Muscle layer of duodenum (tissue), 2 donors: ENCODE measurements around the gene BTNL3.
A peak's percentile ranks its signal among the peaks of the same experiment; 100 is the strongest.

Experiments
- H3K27ac ChIP-seq: one replicate; pipeline ENCODE4 v1.7.0; 2013; ENCODE audit warnings: mild to moderate bottlenecking, low read length
- H3K27me3 ChIP-seq: one replicate; pipeline ENCODE4 v1.7.0; 2013; ENCODE audit warnings: low read depth, mild to moderate bottlenecking, control low read depth, low read length
- H3K36me3 ChIP-seq, 2 donors: one replicate each; pipeline ENCODE4 v1.7.0; 2013; ENCODE audit warnings: low read length in 2 of 2, control low read depth in 1 of 2, mild to moderate bottlenecking in 1 of 2; ENCODE audit not compliant: insufficient read depth in 2 of 2, control insufficient read depth in 1 of 2
- H3K4me1 ChIP-seq, 2 donors: one replicate each; pipeline ENCODE4 v1.7.0; 2013; ENCODE audit warnings: low read length in 2 of 2, mild to moderate bottlenecking in 2 of 2, control low read depth in 1 of 2, moderate library complexity in 1 of 2; ENCODE audit not compliant: insufficient read depth in 2 of 2, control insufficient read depth in 1 of 2
- H3K4me3 ChIP-seq, 2 donors: one replicate each; pipeline ENCODE4 v1.7.0; 2013; ENCODE audit warnings: low read length in 2 of 2, low read depth in 1 of 2, mild to moderate bottlenecking in 1 of 2
- H3K9me3 ChIP-seq, 2 donors: one replicate each; pipeline ENCODE4 v1.7.0; 2013; ENCODE audit warnings: low read length in 2 of 2, control low read depth in 1 of 2, mild to moderate bottlenecking in 1 of 2; ENCODE audit not compliant: control insufficient read depth in 1 of 2
- donor health status: healthy.

Gene BTNL3, protein sequence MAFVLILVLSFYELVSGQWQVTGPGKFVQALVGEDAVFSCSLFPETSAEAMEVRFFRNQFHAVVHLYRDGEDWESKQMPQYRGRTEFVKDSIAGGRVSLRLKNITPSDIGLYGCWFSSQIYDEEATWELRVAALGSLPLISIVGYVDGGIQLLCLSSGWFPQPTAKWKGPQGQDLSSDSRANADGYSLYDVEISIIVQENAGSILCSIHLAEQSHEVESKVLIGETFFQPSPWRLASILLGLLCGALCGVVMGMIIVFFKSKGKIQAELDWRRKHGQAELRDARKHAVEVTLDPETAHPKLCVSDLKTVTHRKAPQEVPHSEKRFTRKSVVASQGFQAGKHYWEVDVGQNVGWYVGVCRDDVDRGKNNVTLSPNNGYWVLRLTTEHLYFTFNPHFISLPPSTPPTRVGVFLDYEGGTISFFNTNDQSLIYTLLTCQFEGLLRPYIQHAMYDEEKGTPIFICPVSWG

DNA sequence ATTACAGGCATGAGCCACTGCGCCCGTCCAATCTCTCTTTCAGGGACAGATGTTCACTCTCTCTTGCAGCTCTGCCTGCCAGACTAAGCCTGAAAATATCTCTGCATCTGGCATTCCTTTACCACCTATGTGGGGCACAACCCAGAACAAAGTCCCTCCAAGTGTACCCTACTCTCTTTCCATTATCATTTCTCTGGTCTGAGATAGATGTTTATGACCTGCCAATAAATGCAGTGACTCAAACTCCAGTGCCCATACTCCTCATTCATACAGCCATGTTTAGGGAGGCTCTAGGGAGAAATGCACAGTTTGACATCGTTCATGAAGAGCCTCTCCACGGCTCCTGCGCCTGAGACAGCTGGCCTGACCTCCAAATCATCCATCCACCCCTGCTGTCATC, at the start of gene BTNL3:
Gene BTNL3, plus strand, starts transcription at position 255 of the 400 bp plus-strand sequence. CDS start 183 bp downstream, outside the sequence.
- H3K36me3 ChIP-seq, result no peaks in the 10 kb centered on the region
- no peaks in the 10 kb centered on the region for H3K4me1 ChIP-seq
- peak within 1 kb of the TSS in 1 of 2 donors; percentile 52 for H3K4me3 ChIP-seq
- no peaks in the 10 kb centered on the region for H3K27me3 ChIP-seq
- H3K9me3 ChIP-seq, result no peaks in the 10 kb centered on the region
- H3K27ac ChIP-seq, result peak within 1 kb of the TSS; percentile 78

DNA sequence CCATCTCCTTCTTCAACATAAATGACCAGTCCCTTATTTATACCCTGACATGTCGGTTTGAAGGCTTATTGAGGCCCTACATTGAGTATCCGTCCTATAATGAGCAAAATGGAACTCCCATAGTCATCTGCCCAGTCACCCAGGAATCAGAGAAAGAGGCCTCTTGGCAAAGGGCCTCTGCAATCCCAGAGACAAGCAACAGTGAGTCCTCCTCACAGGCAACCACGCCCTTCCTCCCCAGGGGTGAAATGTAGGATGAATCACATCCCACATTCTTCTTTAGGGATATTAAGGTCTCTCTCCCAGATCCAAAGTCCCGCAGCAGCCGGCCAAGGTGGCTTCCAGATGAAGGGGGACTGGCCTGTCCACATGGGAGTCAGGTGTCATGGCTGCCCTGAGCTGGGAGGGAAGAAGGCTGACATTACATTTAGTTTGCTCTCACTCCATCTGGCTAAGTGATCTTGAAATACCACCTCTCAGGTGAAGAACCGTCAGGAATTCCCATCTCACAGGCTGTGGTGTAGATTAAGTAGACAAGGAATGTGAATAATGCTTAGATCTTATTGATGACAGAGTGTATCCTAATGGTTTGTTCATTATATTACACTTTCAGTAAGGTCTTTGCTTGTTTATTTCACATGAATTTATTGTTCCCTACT, 38.2 kb upstream of the BTNL3 start:
- H3K27me3 ChIP-seq, result no peaks in the 10 kb centered on the region
- no peaks in the 10 kb centered on the region for H3K4me1 ChIP-seq
- no peaks in the 10 kb centered on the region for H3K36me3 ChIP-seq

GRCh38 chr5:180959661-180960060, 29.0 kb upstream of the BTNL3 start:
- Histone ChIP-seq H3K36me3 (no peaks in the 10 kb centered on the region), H3K27me3 (no peaks in the 10 kb centered on the region), H3K4me3 (no peak overlapping the region), H3K4me1 (no peaks in the 10 kb centered on the region), H3K9me3 (no peaks in the 10 kb centered on the region), H3K27ac (no peak overlapping the region)

More for the DNA sequence above, 38.2 kb upstream of the BTNL3 start:
- Histone ChIP-seq H3K4me3 (no peak overlapping the region), H3K9me3 (no peaks in the 10 kb centered on the region), H3K27ac (no peak overlapping the region)

GRCh38 chr5:180960209-180960608, 28.4 kb upstream of the BTNL3 start:
- H3K4me3 ChIP-seq, result no peak overlapping the region
- no peaks in the 10 kb centered on the region for H3K4me1 ChIP-seq
- H3K27ac ChIP-seq, result no peak overlapping the region
- no peaks in the 10 kb centered on the region for H3K27me3 ChIP-seq
- no peaks in the 10 kb centered on the region for H3K9me3 ChIP-seq
- no peaks in the 10 kb centered on the region for H3K36me3 ChIP-seq

DNA sequence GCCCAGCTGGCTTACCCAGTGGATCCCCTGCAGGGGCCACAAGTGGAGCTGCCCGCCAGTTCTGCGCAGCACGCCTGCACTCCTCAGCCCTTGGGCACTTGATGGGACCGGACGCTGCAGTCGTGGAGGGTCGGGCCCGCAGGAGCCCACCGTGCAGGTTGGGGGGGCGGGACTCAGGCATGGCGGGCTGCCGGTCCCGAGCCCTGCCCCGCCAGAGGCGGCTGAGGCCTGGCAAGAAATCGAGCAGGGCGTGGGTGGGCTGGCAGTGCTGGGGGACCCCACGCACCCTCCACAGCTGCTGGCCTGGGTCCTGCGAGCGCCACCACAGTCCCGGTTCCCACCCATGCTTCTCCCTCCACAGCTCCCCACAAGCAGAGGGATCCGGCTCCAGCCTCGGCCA, 19.2 kb upstream of the BTNL3 start:
- H3K36me3 ChIP-seq, result no peaks in the 10 kb centered on the region

DNA sequence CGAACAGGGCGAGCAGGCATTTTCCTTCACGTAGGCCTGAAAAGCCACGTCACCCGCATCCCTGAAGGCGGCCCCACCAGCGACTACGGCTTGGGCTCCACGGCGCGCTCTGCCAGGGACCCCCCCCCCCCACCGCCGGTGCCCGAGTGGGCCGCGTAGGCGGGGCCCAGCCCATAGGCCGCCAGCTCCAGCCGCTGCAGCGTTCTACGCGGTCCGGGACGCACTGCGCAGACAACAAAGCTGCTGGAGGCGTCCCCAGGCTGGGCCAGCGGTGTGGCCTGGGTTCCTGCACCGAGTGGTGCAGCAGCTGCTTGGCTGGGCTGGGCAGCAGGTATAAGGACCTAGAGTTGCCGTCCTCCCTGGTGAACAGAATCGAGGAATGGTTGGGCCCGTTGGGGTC, 18.3 kb upstream of the BTNL3 start:
- Histone ChIP-seq H3K4me3 (no peak overlapping the region), H3K9me3 (peaks cover 0 to 3% of the 10 kb centered on the region in 2 donors), H3K36me3 (no peaks in the 10 kb centered on the region), H3K27ac (no peak overlapping the region), H3K27me3 (no peaks in the 10 kb centered on the region), H3K4me1 (no peaks in the 10 kb centered on the region)

More for the DNA sequence above, 19.2 kb upstream of the BTNL3 start:
- no peak overlapping the region for H3K27ac ChIP-seq
- H3K27me3 ChIP-seq, result no peaks in the 10 kb centered on the region
- no peak overlapping the region for H3K4me3 ChIP-seq
- H3K4me1 ChIP-seq, result no peaks in the 10 kb centered on the region
- H3K9me3 ChIP-seq, result peaks cover 0 to 3% of the 10 kb centered on the region in 2 donors

- Histone ChIP-seq H3K4me3 (no peak overlapping the region), H3K27me3 (no peaks in the 10 kb centered on the region), H3K4me1 (no peaks in the 10 kb centered on the region), H3K36me3 (no peaks in the 10 kb centered on the region), H3K27ac (no peak overlapping the region), H3K9me3 (peaks cover 0 to 3% of the 10 kb centered on the region in 2 donors)
These were observed 17.8 kb upstream of the BTNL3 start for GRCh38 chr5:180970875-180971274.

DNA sequence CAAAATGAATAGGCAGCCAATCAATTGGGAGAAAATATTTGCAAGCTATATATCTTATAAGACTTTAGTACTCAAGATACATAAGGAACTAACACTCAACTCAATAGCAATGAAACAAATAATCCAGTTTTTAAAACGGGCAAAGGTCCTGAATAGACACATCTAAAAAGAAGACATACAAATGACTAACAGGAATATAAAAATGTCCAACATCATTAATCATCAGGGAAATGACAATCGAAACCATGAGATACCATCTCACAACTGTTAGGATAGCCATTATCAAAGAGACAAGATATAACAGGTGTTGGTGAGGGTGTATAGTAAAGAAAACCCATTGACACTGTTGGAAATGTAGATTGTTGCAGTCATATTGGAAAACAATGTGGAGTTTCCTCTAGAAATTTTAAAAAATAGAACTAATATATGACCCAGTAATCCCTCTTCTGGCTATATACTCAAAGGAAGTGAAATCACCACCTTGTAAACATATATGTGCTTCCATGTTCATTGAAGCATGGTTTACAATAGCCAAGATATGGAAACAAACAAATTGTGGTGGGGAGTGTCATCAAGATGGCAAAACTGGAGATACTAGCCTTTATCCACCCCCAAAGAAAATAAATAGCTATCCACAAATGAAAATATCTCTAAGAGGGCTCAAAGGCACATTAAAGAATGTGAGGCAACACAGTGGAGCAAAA, 13.9 kb upstream of the BTNL3 start:
- Histone ChIP-seq H3K27ac (no peak overlapping the region), H3K4me3 (no peak overlapping the region), H3K27me3 (no peaks in the 10 kb centered on the region), H3K9me3 (peaks cover 0 to 3% of the 10 kb centered on the region in 2 donors), H3K4me1 (no peaks in the 10 kb centered on the region), H3K36me3 (no peaks in the 10 kb centered on the region)

DNA sequence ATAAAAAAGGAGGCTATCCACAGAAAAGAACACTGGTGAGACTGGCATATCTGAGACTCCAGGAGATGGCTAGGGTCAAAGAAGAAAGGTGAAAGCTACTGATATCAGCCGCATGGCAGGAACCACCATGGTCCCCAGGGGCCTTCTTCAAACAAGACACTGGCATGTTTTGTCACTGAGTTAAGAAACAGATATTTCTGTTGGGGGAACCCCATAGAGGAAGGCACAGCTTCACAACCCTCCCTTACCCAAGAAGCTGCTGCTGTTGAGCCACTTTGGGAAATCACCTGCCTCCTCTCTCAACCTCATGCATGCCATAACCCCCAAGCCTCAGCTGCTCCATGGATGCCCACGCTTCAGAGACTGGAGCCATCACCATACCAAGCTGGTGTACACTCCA, 13.3 kb upstream of the BTNL3 start:
- no peaks in the 10 kb centered on the region for H3K4me1 ChIP-seq
- no peaks in the 10 kb centered on the region for H3K36me3 ChIP-seq
- peaks cover 0 to 3% of the 10 kb centered on the region in 2 donors for H3K9me3 ChIP-seq
- no peak overlapping the region for H3K27ac ChIP-seq
- no peak overlapping the region for H3K4me3 ChIP-seq
- H3K27me3 ChIP-seq, result no peaks in the 10 kb centered on the region

- no peaks in the 10 kb centered on the region for H3K36me3 ChIP-seq
- no peak overlapping the region for H3K4me3 ChIP-seq
- H3K9me3 ChIP-seq, result peaks cover 0 to 3% of the 10 kb centered on the region in 2 donors
- no peaks in the 10 kb centered on the region for H3K4me1 ChIP-seq
- no peaks in the 10 kb centered on the region for H3K27me3 ChIP-seq
- H3K27ac ChIP-seq, result no peak overlapping the region
These were observed 12.1 kb upstream of the BTNL3 start for GRCh38 chr5:180976518-180976917.

DNA sequence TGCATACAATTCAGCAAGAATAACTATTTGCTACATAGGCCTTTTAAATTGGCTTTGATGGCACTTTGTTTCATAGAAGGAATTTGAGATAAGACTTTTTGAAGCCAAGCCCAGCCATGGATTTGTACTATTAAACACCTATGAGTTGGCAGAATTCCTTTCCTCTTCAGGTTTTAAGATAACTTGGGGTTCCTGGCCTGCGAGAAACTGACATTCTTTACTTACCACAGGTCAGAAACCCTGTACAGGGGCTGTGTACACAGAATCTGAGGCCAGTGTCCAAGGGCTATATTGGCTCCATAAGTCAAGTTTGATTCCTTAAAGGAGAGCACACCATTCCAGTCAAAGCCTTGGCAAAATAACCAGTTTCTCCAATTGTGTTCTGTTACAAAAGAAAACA, 10.8 kb upstream of the BTNL3 start:
- Histone ChIP-seq H3K4me1 (no peaks in the 10 kb centered on the region), H3K27me3 (no peaks in the 10 kb centered on the region), H3K4me3 (no peak overlapping the region), H3K36me3 (no peaks in the 10 kb centered on the region), H3K9me3 (peaks cover 0 to 2% of the 10 kb centered on the region in 2 donors), H3K27ac (no peak overlapping the region)
